ENCODE results near the gene CACNA1I. TPM values are rescaled to one million over a fixed set of nuclear protein-coding genes. Genes with fewer than 3 reads are reported as not detected.

Gene CACNA1I
- polyA plus RNA-seq, 3 donors = 0.04 TPM; not detected in 2

DNA sequence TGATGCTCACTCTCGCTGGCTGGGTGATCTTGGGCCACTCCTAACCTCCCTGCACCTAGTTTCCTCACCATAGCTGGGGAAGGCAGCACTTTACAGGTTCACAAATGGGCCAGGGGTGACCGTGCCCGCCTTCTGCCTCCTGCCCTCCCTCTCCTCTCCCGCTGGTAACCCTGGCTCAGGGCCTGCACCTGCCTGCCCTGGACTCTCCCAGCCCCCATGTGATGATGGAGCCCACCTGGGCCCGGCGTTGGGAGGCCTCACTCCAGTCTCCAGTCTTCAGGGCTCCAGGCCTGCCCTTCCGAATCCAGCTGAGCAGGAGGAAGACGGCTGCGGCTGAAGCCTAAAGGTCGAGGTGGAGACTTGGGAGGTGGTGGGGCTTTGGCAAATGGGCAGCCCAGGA, 152.9 kb downstream of the CACNA1I start:
- no peak overlapping the region for H3K27ac ChIP-seq (ENCODE audit: low read depth in 1 of 2, low read length in 2 of 2)
- no peak overlapping the region for H2AFZ ChIP-seq (ENCODE audit: insufficient read depth, low read depth, low read length, poor library complexity, severe bottlenecking)
- WGBS (ENCODE audit: insufficient coverage) = 96% methylated on average over 6 of the region's 10 CpGs

GRCh38 chr22:39723899-39724351, 153.4 kb downstream of the CACNA1I start:
- H3K27ac ChIP-seq (ENCODE audit: low read depth in 1 of 2, low read length in 2 of 2) = no peak overlapping the region
- H3K4me1 ChIP-seq (ENCODE audit: control insufficient read depth in 1 of 2, insufficient read depth in 2 of 2, low read length in 2 of 2) = no peaks in the 10 kb centered on the region
- no peak overlapping the region for H2AFZ ChIP-seq (ENCODE audit: insufficient read depth, low read depth, low read length, poor library complexity, severe bottlenecking)
- H3K9me3 ChIP-seq (replicated peaks in 1 of 2; ENCODE audit: control insufficient read depth in 1 of 2, insufficient read depth in 1 of 2, low read length in 2 of 2) = no peaks in the 10 kb centered on the region
- no peaks in the 10 kb centered on the region for H3K36me3 ChIP-seq (replicated peaks in 1 of 2; ENCODE audit: control insufficient read depth in 1 of 2, insufficient read depth in 2 of 2, low read length in 2 of 2)
- no peaks in the 10 kb centered on the region for H3K36me3 Mint-ChIP-seq
- no peak overlapping the region for H3K4me3 ChIP-seq (replicated peaks in 1 of 3; ENCODE audit: low read depth in 2 of 3, low read length in 3 of 3)
- no peak overlapping the region for H3K27ac Mint-ChIP-seq
- H3K4me1 Mint-ChIP-seq = no peaks in the 10 kb centered on the region
- H3K9me3 Mint-ChIP-seq = peaks cover 0 to 1% (median 0%) of the 10 kb centered on the region in 7 donors
- no peak for DNase-seq
- H3K79me2 ChIP-seq (ENCODE audit: insufficient read depth, low read length) = no peaks in the 10 kb centered on the region
- no peaks in the 10 kb centered on the region for H4K20me1 ChIP-seq (ENCODE audit: insufficient read depth, low read length)
- peaks cover 15 to 34% (median 18%) of the 10 kb centered on the region in 3 donors for H3K27me3 Mint-ChIP-seq (ENCODE audit: low read depth in 3 of 3)
- intact Hi-C loops (cut with micrococcal nuclease) = no loop called here
- no peak overlapping the region for H3K9ac ChIP-seq (ENCODE audit: insufficient read depth, low read length, poor library complexity, severe bottlenecking)
- no peak overlapping the region for H3K4me2 ChIP-seq (replicated peaks; ENCODE audit: extremely low read depth, low read length, poor library complexity, severe bottlenecking)
- no peaks in the 10 kb centered on the region for H3K27me3 ChIP-seq (ENCODE audit: control insufficient read depth in 2 of 2, insufficient read depth in 2 of 2, low read length in 2 of 2)
- 94% methylated on average over 3 of the region's 3 CpGs for WGBS (ENCODE audit: insufficient coverage)
- no peak overlapping the region for H3K4me3 Mint-ChIP-seq
- no peak for TF ChIP-seq CTCF (IDR thresholded peaks at IDR 0.05)

More for the DNA sequence above, 152.9 kb downstream of the CACNA1I start:
- H3K27me3 ChIP-seq (ENCODE audit: control insufficient read depth in 2 of 2, insufficient read depth in 2 of 2, low read length in 2 of 2) = no peaks in the 10 kb centered on the region
- DNase-seq = no peak
- no peaks in the 10 kb centered on the region for H3K9me3 ChIP-seq (replicated peaks in 1 of 2; ENCODE audit: control insufficient read depth in 1 of 2, insufficient read depth in 1 of 2, low read length in 2 of 2)
- TF ChIP-seq CTCF (IDR thresholded peaks at IDR 0.05) = no peak
- H3K27me3 Mint-ChIP-seq (ENCODE audit: low read depth in 3 of 3) = peaks cover 15 to 34% (median 17%) of the 10 kb centered on the region in 3 donors
- H3K9me3 Mint-ChIP-seq = peaks cover 0 to 1% (median 0%) of the 10 kb centered on the region in 7 donors
- H3K9ac ChIP-seq (ENCODE audit: insufficient read depth, low read length, poor library complexity, severe bottlenecking) = no peak overlapping the region
- no peaks in the 10 kb centered on the region for H3K36me3 ChIP-seq (replicated peaks in 1 of 2; ENCODE audit: control insufficient read depth in 1 of 2, insufficient read depth in 2 of 2, low read length in 2 of 2)
- no peaks in the 10 kb centered on the region for H3K4me1 Mint-ChIP-seq
- no peak overlapping the region for H3K4me3 Mint-ChIP-seq
- no peaks in the 10 kb centered on the region for H3K79me2 ChIP-seq (ENCODE audit: insufficient read depth, low read length)
- no peaks in the 10 kb centered on the region for H3K36me3 Mint-ChIP-seq
- no peaks in the 10 kb centered on the region for H3K4me1 ChIP-seq (ENCODE audit: control insufficient read depth in 1 of 2, insufficient read depth in 2 of 2, low read length in 2 of 2)
- H4K20me1 ChIP-seq (ENCODE audit: insufficient read depth, low read length) = no peaks in the 10 kb centered on the region
- H3K4me2 ChIP-seq (replicated peaks; ENCODE audit: extremely low read depth, low read length, poor library complexity, severe bottlenecking) = no peak overlapping the region
- H3K27ac Mint-ChIP-seq = no peak overlapping the region
- intact Hi-C loops (cut with micrococcal nuclease) = no loop called here
- H3K4me3 ChIP-seq (replicated peaks in 1 of 3; ENCODE audit: low read depth in 2 of 3, low read length in 3 of 3) = no peak overlapping the region
